ENCODE data around the gene ZNF668. TPM values are rescaled to one million over a fixed set of nuclear protein-coding genes. Genes with fewer than 3 reads are reported as not detected.

Gene ZNF668
- total and polyA plus RNA-seq, 2 of the 13 experiments (the other 11 are each of a cell fraction or from before 2014, with no cell fraction given) = 3.8 to 9.8 TPM

GRCh38 chr16:31073970-31074813 lies at the start of gene ZNF668, which contains the start of gene ZNF646 (continued):
- TF ChIP-seq, protein P1, sequence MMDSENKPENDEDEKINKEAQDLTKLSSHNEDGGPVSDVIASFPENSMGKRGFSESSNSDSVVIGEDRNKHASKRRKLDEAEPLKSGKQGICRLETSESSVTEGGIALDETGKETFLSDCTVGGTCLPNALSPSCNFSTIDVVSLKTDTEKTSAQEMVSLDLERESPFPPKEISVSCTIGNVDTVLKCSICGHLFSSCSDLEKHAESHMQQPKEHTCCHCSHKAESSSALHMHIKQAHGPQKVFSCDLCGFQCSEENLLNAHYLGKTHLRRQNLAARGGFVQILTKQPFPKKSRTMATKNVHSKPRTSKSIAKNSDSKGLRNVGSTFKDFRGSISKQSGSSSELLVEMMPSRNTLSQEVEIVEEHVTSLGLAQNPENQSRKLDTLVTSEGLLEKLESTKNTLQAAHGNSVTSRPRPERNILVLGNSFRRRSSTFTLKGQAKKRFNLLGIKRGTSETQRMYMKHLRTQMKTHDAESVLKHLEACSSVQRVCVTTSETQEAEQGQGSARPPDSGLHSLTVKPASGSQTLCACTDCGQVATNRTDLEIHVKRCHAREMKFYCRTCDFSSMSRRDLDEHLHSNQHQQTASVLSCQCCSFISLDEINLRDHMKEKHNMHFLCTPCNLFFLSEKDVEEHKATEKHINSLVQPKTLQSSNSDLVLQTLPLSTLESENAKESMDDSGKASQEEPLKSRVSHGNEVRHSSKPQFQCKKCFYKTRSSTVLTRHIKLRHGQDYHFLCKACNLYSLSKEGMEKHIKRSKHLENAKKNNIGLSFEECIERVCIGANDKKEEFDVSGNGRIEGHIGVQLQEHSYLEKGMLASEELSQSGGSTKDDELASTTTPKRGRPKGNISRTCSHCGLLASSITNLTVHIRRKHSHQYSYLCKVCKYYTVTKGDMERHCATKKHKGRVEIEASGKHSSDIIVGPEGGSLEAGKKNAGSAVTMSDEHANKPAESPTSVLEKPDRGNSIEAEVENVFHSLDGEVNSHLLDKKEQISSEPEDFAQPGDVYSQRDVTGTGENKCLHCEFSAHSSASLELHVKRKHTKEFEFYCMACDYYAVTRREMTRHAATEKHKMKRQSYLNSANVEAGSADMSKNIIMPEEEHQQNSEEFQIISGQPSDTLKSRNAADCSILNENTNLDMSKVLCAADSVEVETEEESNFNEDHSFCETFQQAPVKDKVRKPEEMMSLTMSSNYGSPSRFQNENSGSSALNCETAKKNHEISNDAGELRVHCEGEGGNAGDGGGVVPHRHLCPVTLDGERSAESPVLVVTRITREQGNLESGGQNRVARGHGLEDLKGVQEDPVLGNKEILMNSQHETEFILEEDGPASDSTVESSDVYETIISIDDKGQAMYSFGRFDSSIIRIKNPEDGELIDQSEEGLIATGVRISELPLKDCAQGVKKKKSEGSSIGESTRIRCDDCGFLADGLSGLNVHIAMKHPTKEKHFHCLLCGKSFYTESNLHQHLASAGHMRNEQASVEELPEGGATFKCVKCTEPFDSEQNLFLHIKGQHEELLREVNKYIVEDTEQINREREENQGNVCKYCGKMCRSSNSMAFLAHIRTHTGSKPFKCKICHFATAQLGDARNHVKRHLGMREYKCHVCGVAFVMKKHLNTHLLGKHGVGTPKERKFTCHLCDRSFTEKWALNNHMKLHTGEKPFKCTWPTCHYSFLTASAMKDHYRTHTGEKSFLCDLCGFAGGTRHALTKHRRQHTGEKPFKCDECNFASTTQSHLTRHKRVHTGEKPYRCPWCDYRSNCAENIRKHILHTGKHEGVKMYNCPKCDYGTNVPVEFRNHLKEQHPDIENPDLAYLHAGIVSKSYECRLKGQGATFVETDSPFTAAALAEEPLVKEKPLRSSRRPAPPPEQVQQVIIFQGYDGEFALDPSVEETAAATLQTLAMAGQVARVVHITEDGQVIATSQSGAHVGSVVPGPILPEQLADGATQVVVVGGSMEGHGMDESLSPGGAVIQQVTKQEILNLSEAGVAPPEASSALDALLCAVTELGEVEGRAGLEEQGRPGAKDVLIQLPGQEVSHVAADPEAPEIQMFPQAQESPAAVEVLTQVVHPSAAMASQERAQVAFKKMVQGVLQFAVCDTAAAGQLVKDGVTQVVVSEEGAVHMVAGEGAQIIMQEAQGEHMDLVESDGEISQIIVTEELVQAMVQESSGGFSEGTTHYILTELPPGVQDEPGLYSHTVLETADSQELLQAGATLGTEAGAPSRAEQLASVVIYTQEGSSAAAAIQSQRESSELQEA (CRISPR knock-in tag; IDR thresholded peaks at IDR 0.05; ENCODE audit: not compliant biosample characterization) = no peak
- TF ChIP-seq ZNF44 (CRISPR knock-in tag; IDR thresholded peaks at IDR 0.05) (peak; percentile 90), ZNF569 (CRISPR knock-in tag; IDR thresholded peaks at IDR 0.05; ENCODE audit: borderline replicate concordance) (no peak), TBL1XR1 (IDR thresholded peaks at IDR 0.05; ENCODE audit: borderline replicate concordance, low read length, partially characterized antibody) (peak; percentile 45), HNF1B (CRISPR knock-in tag; IDR thresholded peaks at IDR 0.05) (peak; percentile 90; the same call in 1 of the 2 replicates), BHLHE40 (IDR thresholded peaks at IDR 0.05; ENCODE audit: low read length) (no peak), HOXA5 (CRISPR knock-in tag; IDR thresholded peaks at IDR 0.05) (peak; percentile 92), JUNB (CRISPR knock-in tag; IDR thresholded peaks at IDR 0.05; ENCODE audit: borderline replicate concordance) (no peak)
- TF ChIP-seq, protein P2, sequence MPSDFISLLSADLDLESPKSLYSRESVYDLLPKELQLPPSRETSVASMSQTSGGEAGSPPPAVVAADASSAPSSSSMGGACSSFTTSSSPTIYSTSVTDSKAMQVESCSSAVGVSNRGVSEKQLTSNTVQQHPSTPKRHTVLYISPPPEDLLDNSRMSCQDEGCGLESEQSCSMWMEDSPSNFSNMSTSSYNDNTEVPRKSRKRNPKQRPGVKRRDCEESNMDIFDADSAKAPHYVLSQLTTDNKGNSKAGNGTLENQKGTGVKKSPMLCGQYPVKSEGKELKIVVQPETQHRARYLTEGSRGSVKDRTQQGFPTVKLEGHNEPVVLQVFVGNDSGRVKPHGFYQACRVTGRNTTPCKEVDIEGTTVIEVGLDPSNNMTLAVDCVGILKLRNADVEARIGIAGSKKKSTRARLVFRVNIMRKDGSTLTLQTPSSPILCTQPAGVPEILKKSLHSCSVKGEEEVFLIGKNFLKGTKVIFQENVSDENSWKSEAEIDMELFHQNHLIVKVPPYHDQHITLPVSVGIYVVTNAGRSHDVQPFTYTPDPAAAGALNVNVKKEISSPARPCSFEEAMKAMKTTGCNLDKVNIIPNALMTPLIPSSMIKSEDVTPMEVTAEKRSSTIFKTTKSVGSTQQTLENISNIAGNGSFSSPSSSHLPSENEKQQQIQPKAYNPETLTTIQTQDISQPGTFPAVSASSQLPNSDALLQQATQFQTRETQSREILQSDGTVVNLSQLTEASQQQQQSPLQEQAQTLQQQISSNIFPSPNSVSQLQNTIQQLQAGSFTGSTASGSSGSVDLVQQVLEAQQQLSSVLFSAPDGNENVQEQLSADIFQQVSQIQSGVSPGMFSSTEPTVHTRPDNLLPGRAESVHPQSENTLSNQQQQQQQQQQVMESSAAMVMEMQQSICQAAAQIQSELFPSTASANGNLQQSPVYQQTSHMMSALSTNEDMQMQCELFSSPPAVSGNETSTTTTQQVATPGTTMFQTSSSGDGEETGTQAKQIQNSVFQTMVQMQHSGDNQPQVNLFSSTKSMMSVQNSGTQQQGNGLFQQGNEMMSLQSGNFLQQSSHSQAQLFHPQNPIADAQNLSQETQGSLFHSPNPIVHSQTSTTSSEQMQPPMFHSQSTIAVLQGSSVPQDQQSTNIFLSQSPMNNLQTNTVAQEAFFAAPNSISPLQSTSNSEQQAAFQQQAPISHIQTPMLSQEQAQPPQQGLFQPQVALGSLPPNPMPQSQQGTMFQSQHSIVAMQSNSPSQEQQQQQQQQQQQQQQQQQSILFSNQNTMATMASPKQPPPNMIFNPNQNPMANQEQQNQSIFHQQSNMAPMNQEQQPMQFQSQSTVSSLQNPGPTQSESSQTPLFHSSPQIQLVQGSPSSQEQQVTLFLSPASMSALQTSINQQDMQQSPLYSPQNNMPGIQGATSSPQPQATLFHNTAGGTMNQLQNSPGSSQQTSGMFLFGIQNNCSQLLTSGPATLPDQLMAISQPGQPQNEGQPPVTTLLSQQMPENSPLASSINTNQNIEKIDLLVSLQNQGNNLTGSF (CRISPR knock-in tag; IDR thresholded peaks at IDR 0.05) = 0 out of 2 replicates have a peak, but pooled peaks have one; percentile 13

All from HepG2 (cell line).